ENCODE measurements around the gene GCNT1. TPM values are rescaled to one million over a fixed set of nuclear protein-coding genes. Genes with fewer than 3 reads are reported as not detected.
"Not testable (repeated sequence)": the region's sequence is repeated elsewhere in the genome, so short reads cannot be mapped to it uniquely, and the experiment has no call there.

GCNT1 gene
- total and polyA plus RNA-seq, 7 experiments from 2014 or later = 0.70 to 8.9 (median 1.7) TPM

DNA sequence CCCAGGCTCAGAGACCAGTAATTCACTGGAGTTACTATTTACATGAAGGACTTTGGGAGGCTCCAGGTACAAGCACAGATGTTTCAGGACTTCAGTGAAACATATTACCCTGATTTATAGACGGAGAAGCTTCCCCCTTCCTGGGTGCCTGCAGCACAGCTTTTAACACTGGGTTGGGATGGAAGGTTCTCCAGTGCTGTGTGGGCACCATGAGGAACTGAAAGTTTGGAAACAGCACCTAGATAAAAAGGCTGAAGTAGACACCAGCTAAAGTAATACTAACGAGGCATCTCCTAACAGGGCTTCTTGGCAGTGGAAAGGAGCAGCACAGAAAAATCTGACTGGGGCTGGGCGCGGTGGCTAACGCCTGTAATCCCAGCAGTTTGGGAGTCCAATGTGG is 70.7 kb downstream of the GCNT1 start:
- Histone ChIP-seq H3K9me3 (ENCODE audit: control insufficient read depth in 2 of 3, low read length in 3 of 3) (no peaks in the 10 kb centered on the region), H3K4me1 (ENCODE audit: control insufficient read depth in 2 of 2, insufficient read depth in 2 of 2, low read length in 2 of 2) (no peaks in the 10 kb centered on the region), H3K27me3 (ENCODE audit: control insufficient read depth in 2 of 2, insufficient read depth in 2 of 2, low read length in 2 of 2) (no peaks in the 10 kb centered on the region), H3K27ac (ENCODE audit: low read depth, low read length) (no peak overlapping the region), H3K4me3 (ENCODE audit: low read length) (no peak overlapping the region), H3K36me3 (ENCODE audit: control insufficient read depth in 2 of 3, insufficient read depth in 3 of 3, low read length in 3 of 3) (no peaks in the 10 kb centered on the region)
- Mint-ChIP-seq H3K27ac (no peak overlapping the region), H3K4me3 (no peak overlapping the region), H3K36me3 (no peaks in the 10 kb centered on the region), H3K4me1 (peaks cover 0 to 13% (median 0%) of the 10 kb centered on the region in 7 donors), H3K9me3 (no peaks in the 10 kb centered on the region), H3K27me3 (peaks cover 0 to 12% (median 0%) of the 10 kb centered on the region in 5 donors)
- DNase-seq (no peak), ATAC-seq (no peak)
- intact Hi-C loops (cut with micrococcal nuclease) = loop anchor here in 1 of 2 donors (5.0 kb wide), 1 partner anchor 48 kb away; no protein-coding TSS in a partner anchor
- ChIA-PET CTCF (no interaction called here), POLR2A (no interaction called here)

DNA sequence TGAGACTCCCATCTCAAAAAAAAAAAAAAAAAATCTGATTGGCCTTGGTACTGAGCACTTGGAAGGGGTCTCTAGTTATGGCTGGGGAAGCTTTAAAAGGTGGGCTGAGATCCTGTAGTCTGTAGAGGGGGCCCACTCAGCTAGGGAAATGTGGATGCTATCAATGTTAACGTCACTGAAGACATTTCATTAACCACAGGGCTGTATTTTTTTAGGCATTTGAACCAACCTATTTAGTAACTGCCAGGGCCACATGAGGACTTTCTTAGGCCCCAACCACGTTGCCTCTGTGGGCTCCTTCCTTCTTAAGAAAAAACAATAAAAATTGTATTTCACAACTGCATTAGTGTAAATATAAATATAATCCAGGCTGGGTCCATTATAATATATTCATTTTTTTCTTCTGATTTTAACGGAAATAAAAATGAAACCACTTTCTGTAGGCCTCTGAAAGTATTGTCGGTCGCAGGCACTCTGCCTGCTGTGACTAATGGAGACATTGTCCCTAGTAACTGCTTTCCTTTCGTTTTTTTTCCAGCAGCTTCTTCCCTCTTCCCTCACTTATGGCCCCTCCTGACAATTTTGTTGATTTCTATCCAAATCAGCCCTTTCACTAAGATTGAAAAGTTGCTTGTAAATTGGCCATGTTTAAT is 71.6 kb downstream of the GCNT1 start:
- Mint-ChIP-seq H3K4me1 (peaks cover 0 to 13% (median 0%) of the 10 kb centered on the region in 7 donors), H3K27me3 (peaks cover 0 to 12% (median 0%) of the 10 kb centered on the region in 5 donors), H3K36me3 (no peaks in the 10 kb centered on the region), H3K4me3 (peak overlapping the region in 2 of 10 donors; percentile 17 to 27), H3K27ac (peak overlapping the region in 1 of 9 donors; percentile 23), H3K9me3 (no peaks in the 10 kb centered on the region)
- ChIA-PET POLR2A (interaction anchor here (0.6 kb wide), 1 partner anchor 249 kb away, joined by 4 read pairs; no protein-coding TSS in a partner anchor), CTCF (no interaction called here)
- DNase-seq = no peak
- Histone ChIP-seq H3K36me3 (ENCODE audit: control insufficient read depth in 2 of 3, insufficient read depth in 3 of 3, low read length in 3 of 3) (no peaks in the 10 kb centered on the region), H3K27ac (ENCODE audit: low read depth, low read length) (no peak overlapping the region), H3K4me3 (ENCODE audit: low read length) (no peak overlapping the region), H3K4me1 (ENCODE audit: control insufficient read depth in 2 of 2, insufficient read depth in 2 of 2, low read length in 2 of 2) (no peaks in the 10 kb centered on the region), H3K27me3 (ENCODE audit: control insufficient read depth in 2 of 2, insufficient read depth in 2 of 2, low read length in 2 of 2) (no peaks in the 10 kb centered on the region), H3K9me3 (ENCODE audit: control insufficient read depth in 2 of 3, low read length in 3 of 3) (no peaks in the 10 kb centered on the region)
- intact Hi-C loops (cut with micrococcal nuclease) = loop anchor here in 1 of 2 donors (5.0 kb wide), 1 partner anchor 47 kb away; no protein-coding TSS in a partner anchor
- no peak for ATAC-seq

DNA sequence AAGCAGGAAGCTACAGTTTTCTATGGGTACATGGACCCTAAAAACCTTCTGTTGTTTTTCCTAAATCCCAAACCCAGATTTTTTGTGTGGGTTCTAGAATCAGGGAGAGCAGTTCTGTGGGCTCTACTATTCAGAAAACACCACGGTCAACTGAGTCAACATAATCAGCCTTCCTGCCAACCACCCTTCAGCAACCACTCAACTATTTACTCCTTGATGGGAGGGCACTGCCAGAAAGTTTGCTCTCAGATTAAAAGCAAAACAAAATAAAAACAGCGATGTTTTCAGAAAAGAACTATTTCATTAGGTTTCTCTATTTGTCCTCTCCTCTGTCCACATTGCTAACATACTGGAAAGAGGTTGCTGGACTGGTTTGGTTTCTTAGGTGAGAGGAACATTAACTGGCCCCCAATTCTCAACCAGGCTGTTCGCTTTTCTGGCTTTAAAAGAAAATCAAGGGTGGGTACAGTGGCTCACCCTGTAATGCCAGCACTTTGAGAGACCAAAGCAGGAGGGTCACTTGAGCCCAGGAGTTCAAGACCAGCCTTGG is 72.3 kb downstream of the GCNT1 start:
- no peak for ATAC-seq

DNA sequence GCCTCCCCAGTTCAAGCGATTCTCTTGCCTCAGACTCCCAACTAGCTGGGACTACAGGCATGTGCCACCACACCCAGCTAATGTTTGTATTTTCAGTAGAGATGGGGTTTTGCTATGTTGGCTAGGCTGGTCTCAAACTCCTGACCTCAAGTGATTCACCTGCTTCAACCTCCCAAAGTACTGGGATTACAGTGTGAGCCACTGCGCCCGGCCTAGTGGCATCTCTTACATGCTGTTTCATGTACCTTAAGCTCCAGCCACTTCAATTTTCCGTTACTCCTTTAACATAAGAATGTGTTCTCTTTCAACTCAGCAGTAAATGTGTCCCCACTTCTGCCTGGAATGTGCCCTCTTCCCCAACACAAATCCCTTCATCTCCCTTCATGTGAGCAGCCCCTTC is 73.9 kb downstream of the GCNT1 start:
- H3K36me3 Mint-ChIP-seq; CTCF ChIA-PET; H3K27ac ChIP-seq (ENCODE audit: low read depth, low read length); H3K4me3 ChIP-seq (ENCODE audit: low read length); H3K9me3 Mint-ChIP-seq; ATAC-seq; DNase-seq; H3K27me3 ChIP-seq (ENCODE audit: control insufficient read depth in 2 of 2, insufficient read depth in 2 of 2, low read length in 2 of 2); H3K36me3 ChIP-seq (ENCODE audit: control insufficient read depth in 2 of 3, insufficient read depth in 3 of 3, low read length in 3 of 3); H3K9me3 ChIP-seq (ENCODE audit: control insufficient read depth in 2 of 3, low read length in 3 of 3); H3K27ac Mint-ChIP-seq; H3K4me3 Mint-ChIP-seq; H3K27me3 Mint-ChIP-seq; H3K4me1 ChIP-seq (ENCODE audit: control insufficient read depth in 2 of 2, insufficient read depth in 2 of 2, low read length in 2 of 2): not testable (repeated sequence)
- H3K4me1 Mint-ChIP-seq = peaks cover 0 to 13% (median 0%) of the 10 kb centered on the region in 7 donors
- intact Hi-C loops (cut with micrococcal nuclease) = loop anchor here in 1 of 2 donors (5.0 kb wide), 1 partner anchor 44 kb away; no protein-coding TSS in a partner anchor
- POLR2A ChIA-PET = interaction anchor here (0.6 kb wide), 1 partner anchor 1580 kb away, joined by 4 read pairs; no protein-coding TSS in a partner anchor

More for the DNA sequence above, 72.3 kb downstream of the GCNT1 start:
- Mint-ChIP-seq H3K4me1 (peaks cover 0 to 13% (median 0%) of the 10 kb centered on the region in 7 donors), H3K9me3 (no peaks in the 10 kb centered on the region), H3K36me3 (no peaks in the 10 kb centered on the region), H3K27ac (no peak overlapping the region), H3K27me3 (peaks cover 0 to 12% (median 0%) of the 10 kb centered on the region in 5 donors), H3K4me3 (no peak overlapping the region)
- Histone ChIP-seq H3K4me1 (ENCODE audit: control insufficient read depth in 2 of 2, insufficient read depth in 2 of 2, low read length in 2 of 2) (no peaks in the 10 kb centered on the region), H3K27ac (ENCODE audit: low read depth, low read length) (no peak overlapping the region), H3K4me3 (ENCODE audit: low read length) (no peak overlapping the region), H3K9me3 (ENCODE audit: control insufficient read depth in 2 of 3, low read length in 3 of 3) (no peaks in the 10 kb centered on the region), H3K27me3 (ENCODE audit: control insufficient read depth in 2 of 2, insufficient read depth in 2 of 2, low read length in 2 of 2) (no peaks in the 10 kb centered on the region), H3K36me3 (ENCODE audit: control insufficient read depth in 2 of 3, insufficient read depth in 3 of 3, low read length in 3 of 3) (no peaks in the 10 kb centered on the region)
- ChIA-PET CTCF (no interaction called here), POLR2A (no interaction called here)
- intact Hi-C loops (cut with micrococcal nuclease) = loop anchor here in 1 of 2 donors (5.0 kb wide), 1 partner anchor 46 kb away; no protein-coding TSS in a partner anchor
- no peak for DNase-seq

DNA sequence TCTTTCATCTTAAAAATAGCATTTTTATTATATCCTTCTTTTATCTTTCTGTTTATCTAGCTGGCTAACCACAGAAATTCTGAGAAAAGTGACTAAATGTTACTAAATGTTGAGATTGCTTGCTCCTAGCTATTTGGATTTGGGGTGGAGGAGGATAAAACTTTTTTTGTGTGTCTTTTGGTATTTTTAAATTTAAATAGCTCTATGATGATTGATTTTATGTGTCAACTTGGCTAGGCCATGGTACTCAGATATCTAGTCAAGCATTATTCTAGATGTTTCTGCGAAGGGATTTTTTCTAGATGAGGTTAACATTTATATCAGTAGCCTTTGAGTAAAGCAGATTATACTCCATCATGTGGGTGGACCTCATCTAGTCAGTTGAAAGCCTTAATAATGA is 75.0 kb downstream of the GCNT1 start:
- Histone ChIP-seq H3K36me3 (ENCODE audit: control insufficient read depth in 2 of 3, insufficient read depth in 3 of 3, low read length in 3 of 3) (no peaks in the 10 kb centered on the region), H3K4me3 (ENCODE audit: low read length) (no peak overlapping the region), H3K27me3 (ENCODE audit: control insufficient read depth in 2 of 2, insufficient read depth in 2 of 2, low read length in 2 of 2) (no peaks in the 10 kb centered on the region), H3K4me1 (ENCODE audit: control insufficient read depth in 2 of 2, insufficient read depth in 2 of 2, low read length in 2 of 2) (no peaks in the 10 kb centered on the region), H3K9me3 (ENCODE audit: control insufficient read depth in 2 of 3, low read length in 3 of 3) (no peaks in the 10 kb centered on the region), H3K27ac (ENCODE audit: low read depth, low read length) (no peak overlapping the region)
- Mint-ChIP-seq H3K4me1 (peaks cover 0 to 13% (median 0%) of the 10 kb centered on the region in 7 donors), H3K4me3 (no peak overlapping the region), H3K27ac (no peak overlapping the region), H3K27me3 (peaks cover 0 to 9% (median 0%) of the 10 kb centered on the region in 5 donors), H3K9me3 (no peaks in the 10 kb centered on the region), H3K36me3 (no peaks in the 10 kb centered on the region)
- ChIA-PET CTCF (interaction anchor here (0.7 kb wide), 1 partner anchor 1601 kb away, joined by 3 read pairs; no protein-coding TSS in a partner anchor), POLR2A (no interaction called here)
- no peak for ATAC-seq
- intact Hi-C loops (cut with micrococcal nuclease) = loop anchor here in 1 of 2 donors (5.0 kb wide), 1 partner anchor 43 kb away; no protein-coding TSS in a partner anchor
- no peak for DNase-seq

DNA sequence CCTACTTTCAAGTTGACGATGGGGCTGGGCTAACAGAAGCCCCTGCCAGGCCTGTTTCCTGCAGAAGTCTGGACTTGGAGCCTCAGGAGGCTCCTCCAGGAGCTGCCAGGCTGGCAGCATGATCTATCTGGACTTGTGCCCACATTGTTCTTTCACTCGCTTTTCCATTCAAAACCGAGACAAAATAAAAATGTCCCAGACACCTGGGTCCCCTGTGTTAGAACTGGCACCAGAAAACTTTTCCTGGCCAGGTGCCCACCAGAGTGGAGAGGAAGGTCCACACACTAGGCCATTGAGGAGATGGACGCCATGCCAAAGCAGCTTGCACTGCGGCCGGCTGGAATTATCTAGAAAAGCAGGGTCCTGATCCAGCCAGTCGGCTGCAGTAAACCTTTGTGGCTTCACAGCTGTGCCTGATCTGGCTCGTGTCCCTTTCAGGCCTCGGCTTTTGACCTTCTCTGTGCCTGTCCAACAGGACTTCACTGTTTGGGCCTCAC is 78.2 kb downstream of the GCNT1 start:
- CTCF ChIA-PET = no interaction called here
- POLR2A ChIA-PET = no interaction called here

More for the DNA sequence above, 78.2 kb downstream of the GCNT1 start:
- Mint-ChIP-seq H3K4me1 (peaks cover 0 to 11% (median 0%) of the 10 kb centered on the region in 7 donors), H3K27me3 (peaks cover 0 to 11% (median 0%) of the 10 kb centered on the region in 5 donors), H3K9me3 (no peaks in the 10 kb centered on the region), H3K27ac (no peak overlapping the region), H3K36me3 (no peaks in the 10 kb centered on the region), H3K4me3 (no peak overlapping the region)
- no peaks in the 10 kb centered on the region for H3K27me3 ChIP-seq (ENCODE audit: control insufficient read depth in 2 of 2, insufficient read depth in 2 of 2, low read length in 2 of 2)
- no peak overlapping the region for H3K4me3 ChIP-seq (ENCODE audit: low read length)
- H3K4me1 ChIP-seq (ENCODE audit: control insufficient read depth in 2 of 2, insufficient read depth in 2 of 2, low read length in 2 of 2) = no peaks in the 10 kb centered on the region
- no peak for DNase-seq
- no peak overlapping the region for H3K27ac ChIP-seq (ENCODE audit: low read depth, low read length)
- ATAC-seq = no peak
- no peaks in the 10 kb centered on the region for H3K36me3 ChIP-seq (ENCODE audit: control insufficient read depth in 2 of 3, insufficient read depth in 3 of 3, low read length in 3 of 3)
- no peaks in the 10 kb centered on the region for H3K9me3 ChIP-seq (ENCODE audit: control insufficient read depth in 2 of 3, low read length in 3 of 3)
- intact Hi-C loops (cut with micrococcal nuclease) = no loop called here

All from naive thymus-derived CD4-positive, alpha-beta T cell (primary cell).